GM21786 (cell line): ENCODE data around the gene VAMP1.
A peak's percentile ranks its signal among the peaks of the same experiment; 100 is the strongest.
"Not testable (repeated sequence)": the region's sequence is repeated elsewhere in the genome, so short reads cannot be mapped to it uniquely, and the experiment has no call there.

ENCODE experiments used
- ATAC-seq: cut with Tn5 transposase; IDR thresholded peaks from one replicate; pipeline ENCODE4 v1.9.1; 2021; ENCODE audit not compliant: unreplicated experiment

The VAMP1 gene, protein sequence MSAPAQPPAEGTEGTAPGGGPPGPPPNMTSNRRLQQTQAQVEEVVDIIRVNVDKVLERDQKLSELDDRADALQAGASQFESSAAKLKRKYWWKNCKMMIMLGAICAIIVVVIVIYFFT

DNA sequence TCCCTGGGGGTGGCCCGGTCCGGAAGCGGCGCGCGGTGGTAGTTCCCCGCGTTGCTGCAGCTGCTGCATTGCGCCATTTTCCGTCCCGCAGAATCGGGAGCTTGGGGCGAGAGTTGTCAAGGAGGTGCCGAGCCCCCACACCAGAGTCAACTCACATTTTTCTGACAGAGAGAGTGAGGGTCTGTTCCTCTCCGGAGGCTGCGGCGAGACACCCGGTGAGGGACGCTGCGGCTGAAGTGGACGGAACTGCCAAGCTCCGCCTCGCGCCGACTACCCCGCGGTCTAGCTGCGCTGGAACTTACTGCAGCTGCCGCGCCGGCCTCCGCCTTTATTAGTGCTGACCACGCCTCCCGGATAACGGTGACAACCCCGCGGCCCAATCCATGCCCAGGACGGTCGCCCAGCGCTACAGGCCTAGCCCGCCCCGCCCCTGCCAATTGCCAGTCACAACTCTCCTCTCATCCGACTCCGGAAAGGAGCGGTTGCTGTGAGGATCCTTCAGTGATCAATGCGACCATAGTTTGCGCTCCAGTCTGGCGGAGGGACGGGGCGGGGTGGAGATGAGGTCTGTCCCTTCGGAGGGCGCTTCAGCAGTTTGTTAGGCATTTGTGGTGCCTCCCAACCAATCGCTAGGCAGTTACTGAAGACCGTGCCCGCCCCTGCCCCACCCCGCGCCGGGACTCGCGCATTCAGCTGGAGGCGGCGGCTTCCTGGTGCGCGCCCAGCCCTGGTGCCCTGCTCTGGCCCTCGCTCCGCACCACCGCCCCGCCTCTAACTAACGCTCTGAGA is at the start of gene VAMP1:
TSS of gene VAMP1 (minus strand) at position 303 of the 789 bp plus-strand sequence. CDS start at position 157, 146 bp downstream.
- peak; percentile 84 for ATAC-seq

DNA sequence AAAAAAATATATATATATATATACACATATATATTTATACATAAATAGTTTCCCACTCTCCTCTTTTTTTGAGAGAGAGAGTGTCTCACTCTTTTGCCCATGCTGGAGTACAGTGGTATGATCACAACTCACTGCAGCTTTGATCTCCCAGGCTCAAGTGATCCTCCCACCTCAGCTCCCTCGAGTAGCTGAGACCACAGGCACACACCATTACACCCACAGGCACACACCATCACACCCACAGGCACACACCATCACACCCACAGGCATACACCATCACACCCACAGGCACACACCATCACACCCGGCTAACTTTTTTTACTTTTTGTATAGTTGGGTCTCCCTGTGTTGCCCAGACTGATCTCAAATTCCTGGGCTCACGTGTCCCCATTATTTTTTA is 49.7 kb upstream of the VAMP1 start:
- no peak for ATAC-seq

DNA sequence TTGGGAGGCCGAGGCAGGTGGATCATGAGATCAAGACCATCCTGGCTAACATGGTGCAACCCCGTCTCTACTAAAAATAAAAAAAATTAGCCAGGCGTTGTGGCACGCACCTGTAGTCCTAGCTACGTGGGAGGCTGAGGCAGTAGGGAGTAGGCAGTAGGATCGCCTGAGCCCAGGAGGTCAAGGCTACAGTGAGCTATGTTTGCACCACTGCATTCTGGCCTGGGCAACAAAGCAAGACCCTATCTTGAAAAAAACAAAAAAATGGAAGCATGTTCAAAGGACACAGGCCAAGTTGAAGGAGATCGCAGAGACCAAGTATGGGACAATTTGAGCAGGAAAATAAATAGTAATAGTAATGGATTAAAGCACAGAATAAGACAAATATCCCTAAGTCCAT is 37.6 kb upstream of the VAMP1 start:
- ATAC-seq: no peak

- ATAC-seq: no peak
Observed at GRCh38 chr12:6507102-6507998, 36.9 kb upstream of the VAMP1 start.

- ATAC-seq: no peak
Observed at GRCh38 chr12:6500466-6500865, 30.0 kb upstream of the VAMP1 start.

GRCh38 chr12:6497291-6497690 is 26.8 kb upstream of the VAMP1 start:
- not testable (repeated sequence) for ATAC-seq

DNA sequence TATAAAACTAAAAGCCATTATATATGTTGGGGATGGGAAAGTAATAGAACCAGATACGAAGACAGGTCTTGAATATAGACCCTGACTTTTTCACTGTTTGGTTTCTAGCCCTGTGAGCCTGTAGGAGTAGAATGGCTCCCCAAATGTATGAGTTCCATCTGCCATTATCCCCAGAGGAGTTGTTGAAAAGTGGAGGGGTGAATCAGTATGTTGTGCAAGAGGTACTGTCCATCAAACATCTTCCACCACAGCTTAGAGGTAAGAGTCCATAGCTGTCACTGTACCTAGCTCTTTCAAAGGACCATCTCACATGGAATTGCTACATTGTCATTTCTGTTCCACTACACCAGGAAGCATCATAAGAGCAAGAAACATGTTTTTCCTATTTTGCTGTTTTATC is 24.5 kb upstream of the VAMP1 start:
- ATAC-seq: no peak

- ATAC-seq: no peak
Observed at GRCh38 chr12:6494258-6494743, 23.8 kb upstream of the VAMP1 start.

DNA sequence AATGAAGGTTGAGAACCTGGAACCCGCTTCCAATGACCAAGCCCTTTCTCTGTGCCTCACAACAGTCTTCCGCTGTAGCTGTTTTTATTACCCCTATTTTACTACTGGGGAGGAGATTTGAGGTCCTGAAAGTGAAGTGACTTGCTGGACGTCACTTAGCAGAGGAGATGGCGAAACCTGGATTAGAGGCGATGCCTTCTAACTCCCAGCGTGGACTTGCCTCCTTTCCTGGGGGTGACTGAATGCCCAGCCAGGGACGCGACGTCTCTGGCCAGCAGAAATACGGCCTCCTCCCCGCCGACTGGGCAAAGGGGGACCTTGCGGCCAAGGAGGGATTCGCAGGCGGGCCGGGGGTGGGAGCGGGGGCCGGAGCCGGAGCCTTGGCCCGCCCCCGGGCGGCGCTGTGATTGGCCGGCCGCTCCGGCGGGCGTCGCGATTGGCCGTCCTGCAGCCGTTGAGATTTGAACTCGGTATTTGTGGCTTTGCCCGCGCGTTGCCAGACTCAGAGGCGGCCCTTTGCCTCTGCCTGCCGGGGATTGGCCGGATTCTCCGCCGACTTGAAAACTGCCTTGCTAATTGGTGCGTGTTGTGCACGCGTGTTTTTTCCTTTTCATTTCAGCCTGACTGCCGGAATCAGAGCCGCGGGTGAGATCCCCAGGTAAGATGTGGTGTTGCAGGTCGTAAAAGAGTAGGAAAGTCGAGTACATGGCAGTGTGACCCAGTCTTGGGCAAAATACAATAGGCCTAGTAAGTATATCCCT is 23.2 kb upstream of the VAMP1 start, which contains the start of gene NCAPD2:
TSS of gene NCAPD2 (plus strand) at position 606 of the 761 bp plus-strand sequence. CDS start 997 bp downstream, outside the sequence.
- peak; percentile 91 for ATAC-seq

- ATAC-seq: peak; percentile 64
Observed at GRCh38 chr12:6492838-6493496, 22.5 kb upstream of the VAMP1 start, which contains the start of gene MRPL51. Gene MRPL51 (minus strand): TSS chr12:6493262. CDS start chr12:6493136, 126 bp downstream.

DNA sequence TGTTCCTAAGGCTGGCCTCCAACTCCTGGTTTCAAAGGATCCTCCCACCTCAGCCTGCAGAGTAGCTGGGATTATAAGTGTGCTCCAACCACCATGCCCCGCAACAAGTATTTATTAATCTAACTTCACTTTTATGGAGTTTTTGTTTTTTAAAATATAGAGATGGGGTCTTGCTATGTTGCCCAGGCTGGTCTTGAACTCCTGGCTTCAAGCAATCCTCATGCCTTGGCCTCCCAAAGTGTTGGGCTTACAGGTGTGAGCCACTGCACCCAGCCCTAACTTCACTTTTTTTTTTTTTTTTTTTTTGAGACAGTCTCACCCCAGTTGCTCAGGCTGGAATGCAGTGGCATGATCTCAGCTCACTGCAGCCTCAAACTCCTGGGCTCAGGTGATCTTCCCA is 20.2 kb upstream of the VAMP1 start:
- ATAC-seq: not testable (repeated sequence)

DNA sequence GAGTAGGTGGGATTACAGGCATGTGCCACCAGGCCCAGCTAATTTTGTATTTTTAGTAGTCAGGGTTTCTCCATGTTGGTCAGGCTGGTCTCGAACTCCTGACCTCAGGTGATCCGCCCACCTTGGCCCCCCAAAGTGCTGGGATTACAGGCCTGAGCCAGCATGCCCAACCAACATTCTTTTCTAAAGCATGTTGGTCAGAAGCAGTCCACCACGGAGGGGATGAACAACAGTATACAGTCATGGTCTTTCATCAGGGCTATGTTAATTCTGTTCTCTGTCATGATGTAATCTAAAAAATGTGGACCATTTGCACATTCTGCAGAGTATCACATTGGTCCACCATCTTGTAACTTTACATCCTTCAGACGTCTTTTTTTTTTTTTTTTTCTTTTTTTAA is 19.0 kb upstream of the VAMP1 start:
- ATAC-seq: no peak

- no peak for ATAC-seq
Observed at GRCh38 chr12:6488240-6488639, 17.8 kb upstream of the VAMP1 start.

- no peak for ATAC-seq
Observed at GRCh38 chr12:6478416-6478815, 7.9 kb upstream of the VAMP1 start.

DNA sequence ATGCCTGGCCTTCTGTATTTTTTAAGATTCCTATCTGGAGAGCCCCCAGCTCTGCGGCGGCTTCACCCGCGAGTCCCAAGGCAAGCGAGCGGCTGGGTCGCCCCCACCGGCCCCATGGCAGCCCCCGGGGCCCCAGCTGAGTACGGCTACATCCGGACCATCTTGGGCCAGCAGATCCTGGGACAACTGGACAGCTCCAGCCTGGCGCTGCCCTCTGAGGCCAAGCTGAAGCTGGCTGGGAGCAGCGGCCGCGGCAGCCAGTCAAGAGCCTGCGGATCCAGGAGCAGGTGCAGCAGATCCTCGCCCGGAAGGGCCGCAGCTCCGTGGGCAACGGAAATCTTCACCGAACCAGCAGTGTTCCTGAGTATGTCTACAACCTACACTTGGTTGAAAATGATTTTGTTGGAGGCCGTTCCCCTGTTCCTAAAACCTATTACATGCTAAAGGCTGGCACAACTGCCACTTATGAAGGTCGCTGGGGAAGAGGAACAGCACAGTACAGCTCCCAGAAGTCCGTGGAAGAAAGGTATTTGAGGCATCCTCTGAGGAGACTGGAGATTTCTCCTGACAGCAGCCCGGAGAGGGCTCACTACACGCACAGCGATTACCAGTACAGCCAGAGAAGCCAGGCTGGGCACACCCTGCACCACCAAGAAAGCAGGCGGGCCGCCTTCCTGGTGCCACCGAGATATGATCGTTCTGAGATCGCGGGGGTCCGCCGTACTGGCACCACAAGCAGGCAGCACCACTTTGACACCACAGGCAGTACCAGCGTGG is 7.3 kb upstream of the VAMP1 start:
- ATAC-seq: not testable (repeated sequence)

GRCh38 chr12:6476489-6476888 is 6.0 kb upstream of the VAMP1 start:
- ATAC-seq: no peak

DNA sequence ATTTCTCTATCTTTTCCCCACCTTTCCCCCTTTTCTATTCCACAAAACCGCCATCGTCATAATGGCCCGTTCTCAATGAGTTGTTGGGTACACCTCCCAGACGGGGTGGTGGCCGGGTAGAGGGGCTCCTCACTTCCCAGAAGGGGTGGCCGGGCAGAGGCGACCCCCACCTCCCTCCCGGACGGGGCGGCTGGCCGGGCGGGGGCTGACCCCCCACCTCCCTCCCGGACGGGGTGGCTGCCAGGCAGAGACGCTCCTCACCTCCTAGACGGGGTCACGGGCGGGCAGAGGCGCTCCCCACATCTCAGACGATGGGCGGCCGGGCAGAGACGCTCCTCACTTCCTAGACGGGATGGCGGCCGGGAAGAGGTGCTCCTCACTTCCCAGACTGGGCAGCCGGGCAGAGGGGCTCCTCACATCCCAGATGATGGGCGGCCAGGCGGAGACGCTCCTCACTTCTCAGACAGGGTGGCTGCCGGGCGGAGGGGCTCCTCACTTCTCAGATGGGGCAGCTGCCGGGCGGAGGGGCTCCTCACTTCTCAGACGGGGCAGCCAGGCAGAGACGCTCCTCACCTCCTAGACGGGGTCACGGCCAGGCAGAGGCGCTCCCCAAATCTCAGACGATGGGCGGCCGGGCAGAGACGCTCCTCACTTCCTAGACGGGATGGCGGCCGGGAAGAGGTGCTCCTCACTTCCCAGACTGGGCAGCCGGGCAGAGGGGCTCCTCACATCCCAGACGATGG is 4.9 kb upstream of the VAMP1 start:
- ATAC-seq: not testable (repeated sequence)

- ATAC-seq: no peak
Observed at GRCh38 chr12:6472491-6472890, 2.0 kb upstream of the VAMP1 start.

- no peak for ATAC-seq
Observed at GRCh38 chr12:6471989-6472360, 1.5 kb upstream of the VAMP1 start.
